ENCODE results near the gene AOPEP. TPM values are rescaled to one million over a fixed set of nuclear protein-coding genes. Genes with fewer than 3 reads are reported as not detected.

Gene AOPEP
- total RNA-seq, 1 experiment from 2014 or later = 36.4 TPM

DNA sequence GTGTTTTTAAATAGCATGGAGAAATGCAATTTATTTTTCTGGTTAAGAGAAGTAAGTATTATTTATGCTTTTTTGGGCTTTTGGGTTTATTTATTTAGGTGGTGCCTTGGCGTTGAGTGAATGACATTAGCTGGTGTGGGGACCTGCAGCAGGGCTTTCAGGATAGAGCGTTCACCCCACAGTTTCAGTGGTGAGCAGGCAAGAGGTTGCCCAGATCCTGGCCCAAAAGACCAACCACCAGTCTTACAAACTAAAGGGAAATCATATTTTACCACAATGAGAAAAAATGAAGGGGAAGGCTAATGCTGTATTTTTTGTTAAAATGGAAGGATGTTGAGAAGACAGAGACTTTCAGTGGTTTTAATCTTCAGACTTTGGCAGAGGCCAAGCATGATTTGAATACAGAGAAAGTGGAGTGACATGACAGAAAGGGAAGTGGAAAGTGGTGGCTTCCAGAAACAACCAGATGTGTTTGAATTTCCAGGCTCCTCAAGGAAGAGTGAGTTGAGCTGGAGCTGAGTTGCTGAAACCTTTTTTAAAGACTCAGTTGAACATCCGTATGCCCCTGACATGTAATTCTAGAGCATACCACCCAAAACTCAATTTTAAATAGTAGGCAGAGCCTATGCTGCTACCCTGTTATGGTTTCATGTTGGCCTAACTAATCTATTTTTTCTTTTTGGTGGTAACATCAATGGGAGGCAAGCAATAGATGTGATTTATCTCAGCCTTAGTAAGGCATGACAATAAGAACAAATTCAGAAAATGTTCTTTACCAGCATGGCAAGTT is 94.8 kb downstream of the AOPEP start:
- Histone ChIP-seq H3K36me3 (ENCODE audit: control insufficient read depth, insufficient read depth, low read length) (no peaks in the 10 kb centered on the region), H3K4me1 (ENCODE audit: control insufficient read depth, insufficient read depth, low read length) (peaks cover 7% of the 10 kb centered on the region), H3K9me3 (ENCODE audit: control insufficient read depth, insufficient read depth, low read depth, low read length) (no peaks in the 10 kb centered on the region), H3K4me3 (ENCODE audit: low read depth in 2 of 2, low read length in 2 of 2) (no peak overlapping the region), H3K27me3 (ENCODE audit: control insufficient read depth, insufficient read depth, low read length) (no peaks in the 10 kb centered on the region), H3K27ac (ENCODE audit: low read length) (peak overlapping the region; percentile 54; the same call in 1 of the 2 replicates)
- no peak for TF ChIP-seq TCF7L2 (IDR thresholded peaks at IDR 0.05; ENCODE audit: low read depth, low read length)
- TF ChIP-seq, protein P1, sequence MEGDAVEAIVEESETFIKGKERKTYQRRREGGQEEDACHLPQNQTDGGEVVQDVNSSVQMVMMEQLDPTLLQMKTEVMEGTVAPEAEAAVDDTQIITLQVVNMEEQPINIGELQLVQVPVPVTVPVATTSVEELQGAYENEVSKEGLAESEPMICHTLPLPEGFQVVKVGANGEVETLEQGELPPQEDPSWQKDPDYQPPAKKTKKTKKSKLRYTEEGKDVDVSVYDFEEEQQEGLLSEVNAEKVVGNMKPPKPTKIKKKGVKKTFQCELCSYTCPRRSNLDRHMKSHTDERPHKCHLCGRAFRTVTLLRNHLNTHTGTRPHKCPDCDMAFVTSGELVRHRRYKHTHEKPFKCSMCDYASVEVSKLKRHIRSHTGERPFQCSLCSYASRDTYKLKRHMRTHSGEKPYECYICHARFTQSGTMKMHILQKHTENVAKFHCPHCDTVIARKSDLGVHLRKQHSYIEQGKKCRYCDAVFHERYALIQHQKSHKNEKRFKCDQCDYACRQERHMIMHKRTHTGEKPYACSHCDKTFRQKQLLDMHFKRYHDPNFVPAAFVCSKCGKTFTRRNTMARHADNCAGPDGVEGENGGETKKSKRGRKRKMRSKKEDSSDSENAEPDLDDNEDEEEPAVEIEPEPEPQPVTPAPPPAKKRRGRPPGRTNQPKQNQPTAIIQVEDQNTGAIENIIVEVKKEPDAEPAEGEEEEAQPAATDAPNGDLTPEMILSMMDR (IDR thresholded peaks at IDR 0.05) = no peak
- TF ChIP-seq, protein P2, sequence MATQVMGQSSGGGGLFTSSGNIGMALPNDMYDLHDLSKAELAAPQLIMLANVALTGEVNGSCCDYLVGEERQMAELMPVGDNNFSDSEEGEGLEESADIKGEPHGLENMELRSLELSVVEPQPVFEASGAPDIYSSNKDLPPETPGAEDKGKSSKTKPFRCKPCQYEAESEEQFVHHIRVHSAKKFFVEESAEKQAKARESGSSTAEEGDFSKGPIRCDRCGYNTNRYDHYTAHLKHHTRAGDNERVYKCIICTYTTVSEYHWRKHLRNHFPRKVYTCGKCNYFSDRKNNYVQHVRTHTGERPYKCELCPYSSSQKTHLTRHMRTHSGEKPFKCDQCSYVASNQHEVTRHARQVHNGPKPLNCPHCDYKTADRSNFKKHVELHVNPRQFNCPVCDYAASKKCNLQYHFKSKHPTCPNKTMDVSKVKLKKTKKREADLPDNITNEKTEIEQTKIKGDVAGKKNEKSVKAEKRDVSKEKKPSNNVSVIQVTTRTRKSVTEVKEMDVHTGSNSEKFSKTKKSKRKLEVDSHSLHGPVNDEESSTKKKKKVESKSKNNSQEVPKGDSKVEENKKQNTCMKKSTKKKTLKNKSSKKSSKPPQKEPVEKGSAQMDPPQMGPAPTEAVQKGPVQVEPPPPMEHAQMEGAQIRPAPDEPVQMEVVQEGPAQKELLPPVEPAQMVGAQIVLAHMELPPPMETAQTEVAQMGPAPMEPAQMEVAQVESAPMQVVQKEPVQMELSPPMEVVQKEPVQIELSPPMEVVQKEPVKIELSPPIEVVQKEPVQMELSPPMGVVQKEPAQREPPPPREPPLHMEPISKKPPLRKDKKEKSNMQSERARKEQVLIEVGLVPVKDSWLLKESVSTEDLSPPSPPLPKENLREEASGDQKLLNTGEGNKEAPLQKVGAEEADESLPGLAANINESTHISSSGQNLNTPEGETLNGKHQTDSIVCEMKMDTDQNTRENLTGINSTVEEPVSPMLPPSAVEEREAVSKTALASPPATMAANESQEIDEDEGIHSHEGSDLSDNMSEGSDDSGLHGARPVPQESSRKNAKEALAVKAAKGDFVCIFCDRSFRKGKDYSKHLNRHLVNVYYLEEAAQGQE (IDR thresholded peaks at IDR 0.05; ENCODE audit: insufficient read depth in 1 of 2, low read depth in 2 of 2, low read length in 1 of 2) = no peak
- no peak for TF ChIP-seq POLR2AphosphoS5 (IDR thresholded peaks at IDR 0.05; ENCODE audit: low read depth, low read length)
- no peak for TF ChIP-seq SIN3A (IDR thresholded peaks at IDR 0.05; ENCODE audit: borderline replicate concordance, insufficient read depth, low read depth, low read length)
- DNase-seq (ENCODE audit: low read depth, low spot score) (no peak), ATAC-seq (no peak)
- ChIA-PET POLR2A (no interaction called here), CTCF (no interaction called here)
- no TSS peak for BruUV-seq (replicated peaks)
- in situ Hi-C loops (cut with HindIII; ENCODE audit: low pct_unique_long_range_greater_than_20kb, low sequenced_read_pairs) = no loop called here
- intact Hi-C loops (cut with micrococcal nuclease; ENCODE audit: unreplicated experiment) = no loop called here

DNA sequence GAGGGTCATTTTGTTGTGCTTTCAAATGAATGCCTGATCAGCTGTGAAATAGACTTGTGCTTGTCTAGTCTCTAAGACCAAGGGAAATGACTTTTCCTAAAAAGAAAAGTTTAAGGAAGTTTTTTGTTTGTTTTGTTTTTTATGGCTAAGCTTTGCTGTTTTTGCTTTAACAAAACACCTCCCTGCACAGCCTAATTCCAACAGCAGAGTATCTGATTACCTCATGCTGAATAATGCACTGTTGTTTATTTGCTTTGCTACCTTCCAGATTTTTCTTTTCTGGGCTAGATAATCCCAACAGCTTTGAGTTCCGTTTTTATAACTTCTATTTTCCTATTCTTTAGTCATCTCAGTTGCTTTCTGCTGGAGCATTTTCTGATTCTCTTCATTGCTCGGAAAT is 95.8 kb downstream of the AOPEP start:
- Histone ChIP-seq H3K4me1 (ENCODE audit: control insufficient read depth, insufficient read depth, low read length) (peaks cover 7% of the 10 kb centered on the region), H3K9me3 (ENCODE audit: control insufficient read depth, insufficient read depth, low read depth, low read length) (no peaks in the 10 kb centered on the region), H3K36me3 (ENCODE audit: control insufficient read depth, insufficient read depth, low read length) (no peaks in the 10 kb centered on the region), H3K27me3 (ENCODE audit: control insufficient read depth, insufficient read depth, low read length) (no peaks in the 10 kb centered on the region), H3K4me3 (ENCODE audit: low read depth in 2 of 2, low read length in 2 of 2) (no peak overlapping the region), H3K27ac (ENCODE audit: low read length) (peak overlapping the region; percentile 54; the same call in 1 of the 2 replicates)
- ChIA-PET CTCF (no interaction called here), POLR2A (interaction anchor here (0.7 kb wide), 1 partner anchor 307 kb away, joined by 3 read pairs; no protein-coding TSS in a partner anchor)
- TF ChIP-seq SIN3A (IDR thresholded peaks at IDR 0.05; ENCODE audit: borderline replicate concordance, insufficient read depth, low read depth, low read length) = no peak
- TF ChIP-seq, protein P2 (IDR thresholded peaks at IDR 0.05; ENCODE audit: insufficient read depth in 1 of 2, low read depth in 2 of 2, low read length in 1 of 2) = no peak
- TF ChIP-seq, protein P1 (IDR thresholded peaks at IDR 0.05) = no peak
- TF ChIP-seq TCF7L2 (IDR thresholded peaks at IDR 0.05; ENCODE audit: low read depth, low read length) = no peak
- TF ChIP-seq POLR2AphosphoS5 (IDR thresholded peaks at IDR 0.05; ENCODE audit: low read depth, low read length) = no peak
- in situ Hi-C loops (cut with HindIII; ENCODE audit: low pct_unique_long_range_greater_than_20kb, low sequenced_read_pairs) = no loop called here
- ATAC-seq (0 out of 2 replicates have a peak, but pooled peaks have one; percentile 61), DNase-seq (ENCODE audit: low read depth, low spot score) (no peak)
- no TSS peak for BruUV-seq (replicated peaks)
- intact Hi-C loops (cut with micrococcal nuclease; ENCODE audit: unreplicated experiment) = no loop called here

Data from Panc1 (cell line).